OCI-LY7 (cell line): Measurements from ENCODE around the gene YY2.

ENCODE experiments used
- CTCF ChIP-seq: fragments of 200-600 bp; sonication (generic); conservative IDR thresholded peaks from 2 replicates; pipeline ENCODE4 v1.5.1; 2014; ENCODE audit warnings: mild to moderate bottlenecking, antibody characterized with exemption, low read length, moderate library complexity, mixed read lengths
- EZH2phosphoT487 ChIP-seq: fragments of 200-600 bp; sonication (generic); IDR thresholded peaks from 2 replicates; pipeline ENCODE4 v1.6.1; 2018; ENCODE audit warnings: low read depth, borderline replicate concordance, mild to moderate bottlenecking, mixed run types, antibody characterized with exemption, low read length, moderate library complexity, mixed read lengths

GRCh38 chrX:21875013-21875412, 19.2 kb downstream of the YY2 start:
- TF ChIP-seq CTCF: no peak
- TF ChIP-seq EZH2phosphoT487: no peak
